IPS DF 6.9 (cell line): ENCODE measurements around the gene PRR18.

Source experiments
- DNase-seq: peaks from one replicate; pipeline ENCODE4 v3.0.0-alpha.2; 2013; ENCODE audit warnings: low read depth, low spot score
- H3K27ac ChIP-seq: one replicate; pipeline ENCODE4 v1.5.1; 2013; ENCODE audit warnings: low read length, control low read depth
- H3K27me3 ChIP-seq: 2 replicates; pipeline ENCODE4 v1.6.1; 2013; ENCODE audit warnings: mild to moderate bottlenecking, low read length; ENCODE audit not compliant: control insufficient read depth, insufficient read depth
- H3K36me3 ChIP-seq: 2 replicates; pipeline ENCODE4 v1.6.1; 2013; ENCODE audit warnings: low read length; ENCODE audit not compliant: control insufficient read depth, insufficient read depth
- H3K4me1 ChIP-seq: 2 replicates; pipeline ENCODE4 v1.6.1; 2013; ENCODE audit warnings: low read length; ENCODE audit not compliant: control insufficient read depth, insufficient read depth
- H3K4me3 ChIP-seq: 2 replicates; pipeline ENCODE4 v1.5.1; 2013; ENCODE audit warnings: mild to moderate bottlenecking, low read length
- H3K9me3 ChIP-seq: 2 replicates; pipeline ENCODE4 v1.6.1; 2013; ENCODE audit warnings: low read length, inconsistent platforms; ENCODE audit not compliant: control insufficient read depth, insufficient read depth
- WGBS: extraction: QIAGEN DNeasy Blood & Tissue Kit; methylation state at CpG from one replicate; pipeline ENCODE4 v1.1.7; 2013; ENCODE audit warnings: mixed read lengths, missing lambda C conversion rate; ENCODE audit not compliant: insufficient read length, insufficient coverage; 5-methylcytosine and 5-hydroxymethylcytosine counted together

Gene PRR18

DNA sequence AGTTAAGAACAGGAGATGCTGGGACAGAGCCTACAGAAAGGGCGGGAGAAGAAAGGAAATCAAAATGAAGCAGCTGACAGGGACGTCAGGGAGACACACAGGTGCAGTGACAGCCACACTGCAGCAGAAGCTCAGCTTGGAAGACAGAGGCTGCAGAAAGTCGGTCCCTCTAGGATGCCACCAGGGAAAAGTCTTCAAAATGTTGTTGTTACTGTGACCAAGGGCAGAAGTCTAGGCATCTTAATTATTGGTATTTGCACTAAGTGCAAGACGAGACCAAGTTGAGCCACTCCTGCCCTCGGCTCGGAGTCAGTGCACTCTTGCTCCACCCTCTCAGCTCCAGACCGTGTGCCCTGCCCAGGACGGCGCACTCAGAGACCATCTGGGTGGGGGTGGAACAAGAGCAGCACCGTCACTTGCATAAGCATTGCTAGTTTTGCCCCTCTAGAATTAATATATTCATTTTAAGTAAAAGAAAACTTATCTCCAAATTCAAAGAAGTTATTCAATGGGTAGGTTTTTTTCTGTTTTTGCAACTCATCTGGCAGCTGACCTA, 2.6 kb downstream of the PRR18 start:
- no CpG with 5 or more reads among the region's 10 CpGs for WGBS

DNA sequence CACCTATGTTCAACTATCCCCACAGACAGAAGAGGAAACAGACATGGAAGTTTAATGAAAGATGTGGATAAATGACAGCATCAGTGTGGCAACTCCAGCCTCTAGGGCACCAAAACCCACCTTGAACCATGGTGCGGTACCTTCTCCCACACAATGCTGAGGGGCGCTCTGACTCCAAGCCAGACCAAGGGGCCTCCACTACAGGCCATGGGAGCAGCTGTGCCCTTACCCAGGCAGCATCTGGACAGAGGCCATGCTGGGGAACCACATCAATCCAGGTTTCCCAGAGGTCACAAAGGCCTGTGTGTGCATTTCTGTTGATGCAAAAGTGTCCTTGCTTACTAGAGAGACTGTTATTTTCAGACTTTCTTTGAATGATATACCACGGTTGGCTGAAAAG, 4.1 kb downstream of the PRR18 start:
- no peak for DNase-seq
- Histone ChIP-seq H3K4me1 (no peaks in the 10 kb centered on the region; the same call in 1 of the 2 replicates), H3K27ac (no peak overlapping the region), H3K9me3 (no peaks in the 10 kb centered on the region), H3K27me3 (peaks cover 14% of the 10 kb centered on the region), H3K4me3 (no peak overlapping the region), H3K36me3 (no peaks in the 10 kb centered on the region)
- no CpG with 5 or more reads among the region's 3 CpGs for WGBS

More for the DNA sequence above, 2.6 kb downstream of the PRR18 start:
- no peaks in the 10 kb centered on the region; the same call in 1 of the 2 replicates for H3K4me1 ChIP-seq
- no peak overlapping the region for H3K4me3 ChIP-seq
- no peak for DNase-seq
- no peaks in the 10 kb centered on the region for H3K36me3 ChIP-seq
- H3K9me3 ChIP-seq, result no peaks in the 10 kb centered on the region
- peaks cover 20% of the 10 kb centered on the region for H3K27me3 ChIP-seq
- H3K27ac ChIP-seq, result no peak overlapping the region

DNA sequence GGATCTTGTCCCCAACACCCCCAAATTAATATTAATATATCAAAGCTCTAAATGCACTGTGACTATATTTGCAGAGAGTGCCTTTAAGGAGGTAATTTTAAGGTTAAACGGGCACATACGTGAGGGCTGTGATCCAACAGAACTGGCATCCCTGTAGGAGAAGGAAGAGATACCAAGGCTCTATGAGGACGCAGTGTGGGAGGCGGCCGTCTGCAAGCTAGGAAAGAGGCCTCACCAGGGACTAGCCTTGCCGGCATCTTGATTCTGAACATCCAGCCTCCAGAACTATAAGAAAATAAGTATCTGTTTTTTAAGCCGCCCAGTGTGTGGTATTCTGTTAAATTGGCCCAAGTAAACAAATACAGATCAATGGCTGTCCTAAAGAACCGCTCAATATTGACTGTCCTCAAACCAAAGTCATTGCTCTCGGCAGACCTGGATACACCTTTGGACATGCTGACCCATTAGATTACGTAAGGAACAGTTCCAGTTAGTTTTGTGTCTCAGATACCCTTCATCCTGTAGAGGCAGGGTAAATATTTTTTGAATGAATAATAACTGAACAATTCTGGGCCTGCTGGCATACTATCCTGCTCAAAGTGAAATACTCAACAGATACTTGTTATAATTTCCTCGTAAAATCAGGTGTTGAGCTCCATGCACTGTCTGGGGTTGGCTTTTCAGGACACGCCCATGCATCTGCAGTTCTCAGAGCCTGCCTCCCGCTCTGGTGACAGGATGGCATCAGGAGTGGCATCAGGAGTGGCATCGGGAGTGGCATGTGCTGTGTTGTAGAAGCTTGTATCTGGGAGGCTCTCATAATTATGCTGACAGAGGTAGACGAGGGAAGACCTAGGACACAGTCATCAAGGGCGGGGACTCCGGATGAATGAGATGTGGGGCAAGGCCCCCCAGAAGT, 6.3 kb downstream of the PRR18 start:
- H3K36me3 ChIP-seq, result no peaks in the 10 kb centered on the region
- no peak overlapping the region for H3K4me3 ChIP-seq
- no peaks in the 10 kb centered on the region for H3K4me1 ChIP-seq
- DNase-seq, result no peak
- peaks cover 6% of the 10 kb centered on the region; the same call in 1 of the 2 replicates for H3K27me3 ChIP-seq
- H3K27ac ChIP-seq, result no peak overlapping the region
- H3K9me3 ChIP-seq, result no peaks in the 10 kb centered on the region; the same call in 1 of the 2 replicates
- WGBS, result no CpG with 5 or more reads among the region's 17 CpGs

DNA sequence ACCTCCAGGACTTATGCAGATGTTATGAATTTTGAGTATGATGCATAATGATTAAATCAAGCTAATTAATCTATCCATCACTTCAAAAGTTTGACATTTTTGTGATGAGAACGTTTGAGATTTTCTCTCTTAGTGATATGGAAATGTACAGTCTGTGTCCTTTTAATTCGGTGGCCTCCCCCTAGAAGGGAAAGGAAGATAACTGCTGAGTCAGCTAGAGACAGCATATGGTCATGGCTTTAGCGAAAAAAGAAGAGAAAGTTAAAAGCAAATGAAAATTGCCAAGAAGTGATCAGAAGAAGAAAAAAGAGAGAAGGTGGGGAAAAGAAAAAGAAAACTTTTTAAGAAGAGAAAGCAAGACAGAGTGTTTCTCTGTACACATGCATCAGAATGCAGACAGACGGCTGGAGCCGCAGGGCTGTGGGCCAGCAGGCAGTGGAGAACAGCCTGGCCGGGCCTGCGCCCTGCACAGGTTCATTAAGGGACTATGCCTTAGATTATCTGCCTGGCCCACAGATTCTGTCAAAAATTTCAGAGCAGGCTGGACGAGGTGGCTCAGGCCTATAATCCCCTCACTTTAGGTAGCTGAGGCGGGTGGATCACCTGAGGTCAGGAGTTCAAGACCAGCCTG, 7.7 kb downstream of the PRR18 start:
- Histone ChIP-seq H3K9me3 (no peaks in the 10 kb centered on the region; the same call in 1 of the 2 replicates), H3K4me3 (no peak overlapping the region), H3K36me3 (no peaks in the 10 kb centered on the region), H3K27ac (no peak overlapping the region), H3K4me1 (no peaks in the 10 kb centered on the region), H3K27me3 (no peaks in the 10 kb centered on the region)
- DNase-seq, result no peak
- no CpG with 5 or more reads among the region's 9 CpGs for WGBS

DNA sequence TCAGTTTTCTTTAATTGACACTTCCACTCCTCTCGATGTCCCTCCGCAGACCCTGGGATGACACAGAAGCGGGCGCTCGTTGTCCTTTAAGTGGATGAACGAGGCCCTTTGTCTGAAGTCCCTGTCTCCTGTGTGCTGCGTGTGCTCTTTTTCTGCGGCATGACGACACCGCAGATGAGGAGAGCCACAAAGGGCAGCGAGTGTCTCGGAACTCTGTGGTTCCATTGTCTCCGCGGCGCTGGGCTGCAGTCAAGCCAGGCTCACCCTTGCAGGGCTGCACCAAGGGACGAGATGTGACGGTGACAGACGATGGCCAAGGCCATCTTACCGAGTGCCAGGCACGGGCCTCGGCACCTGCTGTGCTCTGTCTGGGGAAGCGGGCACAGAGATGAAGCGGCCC, 10.6 kb downstream of the PRR18 start:
- H3K9me3 ChIP-seq, result no peaks in the 10 kb centered on the region; the same call in 1 of the 2 replicates
- DNase-seq, result no peak
- no CpG with 5 or more reads among the region's 23 CpGs for WGBS
- H3K27me3 ChIP-seq, result no peaks in the 10 kb centered on the region
- H3K27ac ChIP-seq, result no peak overlapping the region
- H3K4me1 ChIP-seq, result no peaks in the 10 kb centered on the region
- no peak overlapping the region for H3K4me3 ChIP-seq
- no peaks in the 10 kb centered on the region for H3K36me3 ChIP-seq

DNA sequence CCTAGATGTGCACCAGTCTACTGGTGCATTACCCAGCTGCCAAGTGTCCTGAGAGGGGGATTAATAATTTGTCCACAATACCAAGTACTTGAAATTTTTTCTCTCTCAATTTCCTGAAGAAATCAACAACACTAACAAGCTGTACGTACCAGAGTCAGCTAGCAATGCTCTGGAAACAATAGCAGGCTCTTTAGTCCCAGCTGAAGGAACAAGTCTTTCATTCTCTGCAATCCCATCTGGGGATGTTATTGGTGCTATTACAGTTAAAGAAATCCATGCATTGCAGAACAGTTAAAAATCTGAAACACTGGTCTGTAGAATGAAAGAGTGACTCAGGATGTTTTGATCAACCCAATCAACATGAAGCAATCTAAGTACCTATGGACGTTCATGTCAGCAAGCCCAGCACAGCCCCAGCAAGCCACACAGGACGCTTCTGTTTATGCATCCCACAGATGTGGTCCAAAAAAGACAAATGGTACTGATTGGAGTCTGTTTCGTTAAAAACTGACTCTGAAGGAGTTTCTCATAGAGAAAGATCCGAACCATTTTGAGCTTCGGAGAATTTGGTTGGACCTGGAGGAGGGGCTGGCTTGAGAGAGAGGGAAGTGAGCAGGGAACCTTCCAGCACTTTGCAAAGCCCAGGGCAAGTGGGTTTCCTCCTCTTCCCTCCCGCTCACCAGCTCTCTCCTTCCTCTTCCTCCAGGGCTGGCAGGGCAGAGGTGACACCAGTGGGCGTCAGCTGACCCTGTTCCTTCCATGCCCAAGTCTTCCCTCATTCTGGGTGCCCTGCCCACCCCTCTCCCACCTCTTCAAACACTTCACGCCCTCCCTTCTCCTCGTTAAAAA, 11.9 kb downstream of the PRR18 start:
- Histone ChIP-seq H3K9me3 (no peaks in the 10 kb centered on the region; the same call in 1 of the 2 replicates), H3K4me1 (no peaks in the 10 kb centered on the region), H3K36me3 (no peaks in the 10 kb centered on the region), H3K27ac (no peak overlapping the region), H3K4me3 (no peak overlapping the region), H3K27me3 (no peaks in the 10 kb centered on the region)
- no CpG with 5 or more reads among the region's 10 CpGs for WGBS
- no peak for DNase-seq

DNA sequence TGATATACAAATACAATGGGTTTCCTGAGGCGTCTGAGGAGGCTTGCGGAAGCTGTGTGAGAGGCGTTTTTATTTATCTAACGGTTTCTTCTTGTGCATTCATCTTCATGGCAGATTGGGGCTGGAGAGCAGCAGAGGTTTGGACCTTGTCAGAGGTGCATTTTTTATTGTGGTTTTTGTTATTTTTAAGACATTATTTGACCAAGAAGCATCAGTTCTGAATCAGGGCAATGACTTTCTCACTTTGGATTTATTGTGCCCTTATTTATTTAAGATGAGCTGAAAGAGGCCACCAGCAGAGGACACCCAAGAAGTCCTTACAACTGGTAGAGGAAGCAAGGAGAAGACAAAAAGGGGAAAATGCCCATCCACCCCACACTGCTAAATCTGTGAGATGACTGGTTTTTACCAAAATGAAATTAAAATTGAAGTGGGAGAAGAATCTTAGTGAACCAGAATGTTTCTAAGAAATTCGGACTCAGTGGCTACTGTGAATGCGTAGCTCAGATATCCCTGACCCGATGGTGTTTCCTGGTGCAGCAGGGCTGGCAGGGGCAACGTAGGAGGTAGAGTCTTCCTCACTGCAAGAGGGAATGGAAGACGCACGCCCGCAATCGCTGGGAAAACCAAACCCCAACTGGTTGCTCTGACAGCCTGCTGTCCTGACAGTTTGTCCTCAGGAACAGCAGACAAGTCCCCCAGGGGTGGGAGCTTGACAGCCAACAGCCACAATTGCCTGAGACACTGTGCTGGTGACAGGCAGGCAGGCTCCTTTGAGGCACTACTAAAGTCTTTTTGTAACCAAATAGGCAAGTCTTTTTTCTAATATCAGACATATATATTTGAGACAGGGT, 14.2 kb downstream of the PRR18 start:
- no CpG with 5 or more reads among the region's 12 CpGs for WGBS
- Histone ChIP-seq H3K27ac (no peak overlapping the region), H3K4me1 (no peaks in the 10 kb centered on the region), H3K27me3 (no peaks in the 10 kb centered on the region), H3K36me3 (no peaks in the 10 kb centered on the region), H3K9me3 (no peaks in the 10 kb centered on the region; the same call in 1 of the 2 replicates), H3K4me3 (no peak overlapping the region)
- no peak for DNase-seq

DNA sequence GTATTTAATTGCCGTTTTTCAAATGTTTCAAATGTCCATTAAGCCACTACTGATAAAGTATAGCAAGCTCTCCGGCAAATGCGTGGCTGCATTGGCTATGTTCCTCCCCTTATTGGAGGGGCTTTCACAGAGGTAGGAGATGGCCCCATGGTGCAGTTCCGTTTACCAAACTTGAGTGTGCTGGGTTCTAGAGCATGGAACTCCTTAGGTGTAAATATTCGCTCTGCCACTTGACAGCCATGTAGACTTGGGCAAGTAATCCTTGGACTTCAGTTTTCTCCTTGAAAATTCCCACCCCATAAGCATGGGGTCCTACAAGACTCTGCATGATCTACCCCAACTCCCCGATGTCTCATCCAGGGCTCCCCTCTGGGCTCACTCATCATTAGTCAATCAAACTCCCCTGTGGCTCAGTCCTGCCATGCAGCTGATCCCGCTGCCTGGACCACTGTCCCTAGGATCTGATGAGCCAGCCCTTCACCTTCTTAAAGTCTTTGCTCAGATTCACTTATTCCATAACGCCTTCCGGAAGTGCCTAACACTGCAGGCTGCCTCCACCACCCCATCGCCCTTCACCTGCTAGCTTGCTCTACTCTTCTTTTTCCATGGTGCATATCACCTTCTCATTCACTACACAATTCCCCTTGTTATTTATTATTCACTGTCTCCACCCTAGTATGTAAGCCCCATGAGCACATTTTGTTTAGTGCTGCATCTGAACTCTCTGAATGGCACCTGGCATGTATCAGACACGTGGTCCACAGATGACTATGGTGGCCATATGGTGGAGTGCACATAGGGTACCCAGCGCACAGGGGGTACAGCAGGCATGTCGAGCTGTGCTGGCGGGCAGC, 18.8 kb downstream of the PRR18 start:
- no CpG with 5 or more reads among the region's 14 CpGs for WGBS
- Histone ChIP-seq H3K9me3 (no peaks in the 10 kb centered on the region), H3K4me1 (no peaks in the 10 kb centered on the region)

DNA sequence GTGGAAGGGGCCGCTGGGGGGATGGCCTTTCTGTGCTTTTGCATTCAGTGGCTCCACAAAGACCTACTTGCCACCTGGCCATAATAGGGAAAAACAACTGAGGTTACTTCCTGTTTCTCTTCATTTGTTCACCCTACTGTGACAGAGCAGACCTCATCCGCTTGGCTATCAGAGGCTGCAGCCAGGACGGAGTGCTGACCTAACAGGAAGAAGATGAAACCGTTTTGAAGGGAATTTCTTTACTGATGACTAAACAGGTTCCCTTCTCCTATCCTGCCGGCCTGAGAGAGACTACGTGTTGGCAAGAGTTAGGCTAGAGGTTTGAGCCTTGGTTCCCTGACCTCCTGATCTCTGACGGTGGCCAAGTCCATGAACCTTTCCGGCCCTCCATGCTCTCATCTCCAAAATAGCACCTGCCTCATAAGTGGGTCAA, 21.3 kb downstream of the PRR18 start:
- H3K9me3 ChIP-seq, result no peaks in the 10 kb centered on the region
- H3K4me1 ChIP-seq, result no peaks in the 10 kb centered on the region
- H3K36me3 ChIP-seq, result no peaks in the 10 kb centered on the region
- no peak for DNase-seq
- no peak overlapping the region for H3K27ac ChIP-seq
- H3K27me3 ChIP-seq, result no peaks in the 10 kb centered on the region
- no peak overlapping the region for H3K4me3 ChIP-seq
- no CpG with 5 or more reads among the region's 8 CpGs for WGBS

More for the DNA sequence above, 18.8 kb downstream of the PRR18 start:
- H3K27me3 ChIP-seq, result no peaks in the 10 kb centered on the region
- DNase-seq, result no peak
- no peaks in the 10 kb centered on the region for H3K36me3 ChIP-seq
- H3K27ac ChIP-seq, result no peak overlapping the region
- no peak overlapping the region for H3K4me3 ChIP-seq
